ENCODE results near the gene APBA1. TPM values are rescaled to one million over a fixed set of nuclear protein-coding genes. Genes with fewer than 3 reads are reported as not detected.

The APBA1 gene
- polyA plus RNA-seq, 1 experiment: 4.6 TPM

DNA sequence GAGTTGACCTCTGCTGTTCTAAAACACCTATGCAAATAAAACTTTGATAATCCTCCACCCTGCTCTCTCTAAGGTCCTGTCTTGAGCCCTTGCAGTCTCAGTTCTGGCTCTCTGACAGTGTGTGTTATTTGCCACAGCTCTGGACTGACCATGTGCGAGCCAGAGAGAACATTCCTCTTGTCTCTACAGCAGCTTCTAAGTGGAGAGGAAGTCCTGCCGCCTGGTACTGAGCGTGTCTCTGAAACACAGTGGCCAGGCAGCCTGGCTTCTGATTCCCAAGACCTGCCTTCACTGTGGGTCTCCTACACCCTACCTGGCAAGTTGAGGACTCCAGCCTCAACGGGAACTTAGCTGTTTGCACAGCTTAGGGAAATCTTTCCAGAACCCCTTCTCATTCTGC is 285.5 kb downstream of the APBA1 start:
- CTCF ChIA-PET: interaction anchor here (0.7 kb wide), 1 partner anchor 26 kb away, joined by 3 read pairs; no protein-coding TSS in a partner anchor
- POLR2A ChIA-PET: no interaction called here
- TF ChIP-seq, protein P1, sequence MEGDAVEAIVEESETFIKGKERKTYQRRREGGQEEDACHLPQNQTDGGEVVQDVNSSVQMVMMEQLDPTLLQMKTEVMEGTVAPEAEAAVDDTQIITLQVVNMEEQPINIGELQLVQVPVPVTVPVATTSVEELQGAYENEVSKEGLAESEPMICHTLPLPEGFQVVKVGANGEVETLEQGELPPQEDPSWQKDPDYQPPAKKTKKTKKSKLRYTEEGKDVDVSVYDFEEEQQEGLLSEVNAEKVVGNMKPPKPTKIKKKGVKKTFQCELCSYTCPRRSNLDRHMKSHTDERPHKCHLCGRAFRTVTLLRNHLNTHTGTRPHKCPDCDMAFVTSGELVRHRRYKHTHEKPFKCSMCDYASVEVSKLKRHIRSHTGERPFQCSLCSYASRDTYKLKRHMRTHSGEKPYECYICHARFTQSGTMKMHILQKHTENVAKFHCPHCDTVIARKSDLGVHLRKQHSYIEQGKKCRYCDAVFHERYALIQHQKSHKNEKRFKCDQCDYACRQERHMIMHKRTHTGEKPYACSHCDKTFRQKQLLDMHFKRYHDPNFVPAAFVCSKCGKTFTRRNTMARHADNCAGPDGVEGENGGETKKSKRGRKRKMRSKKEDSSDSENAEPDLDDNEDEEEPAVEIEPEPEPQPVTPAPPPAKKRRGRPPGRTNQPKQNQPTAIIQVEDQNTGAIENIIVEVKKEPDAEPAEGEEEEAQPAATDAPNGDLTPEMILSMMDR (IDR thresholded peaks at IDR 0.05; ENCODE audit: insufficient read depth, low read depth, low read length): no peak
- Histone ChIP-seq H3K36me3 (ENCODE audit: control insufficient read depth, insufficient read depth, low read length) (no peaks in the 10 kb centered on the region), H3K4me3 (ENCODE audit: low read depth, low read length) (no peak overlapping the region), H3K27me3 (ENCODE audit: control insufficient read depth, insufficient read depth, low read length) (peaks cover 4% of the 10 kb centered on the region; the same call in 1 of the 2 replicates)
- no peak for DNase-seq (ENCODE audit: low read depth)

GRCh38 chr9:69385581-69386033 is 286.6 kb downstream of the APBA1 start:
- ChIA-PET CTCF (no interaction called here), POLR2A (no interaction called here)
- TF ChIP-seq, protein P1 (IDR thresholded peaks at IDR 0.05; ENCODE audit: insufficient read depth, low read depth, low read length): no peak
- H3K27me3 ChIP-seq (ENCODE audit: control insufficient read depth, insufficient read depth, low read length): peaks cover 4% of the 10 kb centered on the region; the same call in 1 of the 2 replicates
- DNase-seq (ENCODE audit: low read depth): no peak
- H3K36me3 ChIP-seq (ENCODE audit: control insufficient read depth, insufficient read depth, low read length): no peaks in the 10 kb centered on the region
- H3K4me3 ChIP-seq (ENCODE audit: low read depth, low read length): no peak overlapping the region

DNA sequence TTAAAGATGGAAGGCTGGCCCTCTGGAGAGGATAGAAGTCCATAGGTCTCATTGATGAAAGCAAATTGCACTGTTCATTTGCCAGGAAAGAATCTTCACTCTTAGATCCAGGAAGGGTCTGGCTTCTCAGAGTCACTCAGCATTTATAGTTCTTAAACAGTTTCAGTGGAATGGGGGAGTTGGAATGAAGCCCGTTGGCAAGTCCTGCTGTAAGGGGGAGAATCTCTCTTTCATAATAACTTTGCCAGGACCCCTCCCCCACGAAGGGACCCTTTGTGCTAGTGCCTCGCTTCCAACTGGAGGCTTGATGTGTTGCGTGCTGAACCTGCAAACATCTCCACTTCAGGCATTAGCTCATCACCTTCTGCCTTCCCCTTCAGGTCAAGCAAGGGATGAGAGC is 290.0 kb downstream of the APBA1 start:
- H3K27me3 ChIP-seq (ENCODE audit: control insufficient read depth, insufficient read depth, low read length): 0 out of 2 replicates have a peak, but pooled peaks cover 4% of the 10 kb centered on the region
- ChIA-PET POLR2A (no interaction called here), CTCF (no interaction called here)
- H3K4me3 ChIP-seq (ENCODE audit: low read depth, low read length): no peak overlapping the region
- no peak for DNase-seq (ENCODE audit: low read depth)
- no peaks in the 10 kb centered on the region for H3K36me3 ChIP-seq (ENCODE audit: control insufficient read depth, insufficient read depth, low read length)
- TF ChIP-seq, protein P1 (IDR thresholded peaks at IDR 0.05; ENCODE audit: insufficient read depth, low read depth, low read length): no peak

- ChIA-PET POLR2A (no interaction called here), CTCF (interaction anchor here (0.8 kb wide), 1 partner anchor 267 kb away, joined by 3 read pairs; no protein-coding TSS in a partner anchor)
- Histone ChIP-seq H3K27me3 (ENCODE audit: control insufficient read depth, insufficient read depth, low read length) (0 out of 2 replicates have a peak, but pooled peaks cover 4% of the 10 kb centered on the region), H3K4me3 (ENCODE audit: low read depth, low read length) (no peak overlapping the region), H3K36me3 (ENCODE audit: control insufficient read depth, insufficient read depth, low read length) (no peaks in the 10 kb centered on the region)
- no peak for DNase-seq (ENCODE audit: low read depth)
- TF ChIP-seq, protein P1 (IDR thresholded peaks at IDR 0.05; ENCODE audit: insufficient read depth, low read depth, low read length): no peak
Observed at GRCh38 chr9:69380811-69381210, 291.4 kb downstream of the APBA1 start.

DNA sequence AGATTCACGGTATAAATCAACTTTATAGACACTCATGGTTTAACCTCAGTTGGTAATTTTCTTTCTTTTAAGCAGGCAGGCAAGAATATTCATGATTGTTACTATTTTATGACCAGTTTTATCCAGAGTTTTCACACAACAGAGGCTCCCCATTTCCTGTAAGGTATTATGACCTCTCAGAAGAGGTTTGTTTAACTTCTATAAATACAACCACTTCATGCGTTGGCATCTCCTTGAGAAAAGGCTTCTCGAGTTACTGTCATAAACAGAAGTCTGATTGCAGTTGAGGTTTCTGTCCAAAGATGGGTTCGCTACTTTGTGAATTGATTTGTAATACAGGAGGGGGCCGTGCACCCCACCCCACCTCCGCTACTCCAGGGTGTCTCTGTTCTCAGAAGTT is 291.9 kb downstream of the APBA1 start:
- H3K27me3 ChIP-seq (ENCODE audit: control insufficient read depth, insufficient read depth, low read length): 0 out of 2 replicates have a peak, but pooled peaks cover 4% of the 10 kb centered on the region
- H3K36me3 ChIP-seq (ENCODE audit: control insufficient read depth, insufficient read depth, low read length): no peaks in the 10 kb centered on the region
- DNase-seq (ENCODE audit: low read depth): no peak
- POLR2A ChIA-PET: no interaction called here
- TF ChIP-seq, protein P1 (IDR thresholded peaks at IDR 0.05; ENCODE audit: insufficient read depth, low read depth, low read length): no peak
- CTCF ChIA-PET: no interaction called here
- no peak overlapping the region for H3K4me3 ChIP-seq (ENCODE audit: low read depth, low read length)

All from BJ (cell line).